ENCODE data around the gene HMSD. TPM values are rescaled to one million over a fixed set of nuclear protein-coding genes. Genes with fewer than 3 reads are reported as not detected.
A peak's percentile ranks its signal among the peaks of the same experiment; 100 is the strongest.

Gene HMSD
- polyA plus RNA-seq, 5 donors, result 1.1 to 2.3 (median 1.3) TPM

DNA sequence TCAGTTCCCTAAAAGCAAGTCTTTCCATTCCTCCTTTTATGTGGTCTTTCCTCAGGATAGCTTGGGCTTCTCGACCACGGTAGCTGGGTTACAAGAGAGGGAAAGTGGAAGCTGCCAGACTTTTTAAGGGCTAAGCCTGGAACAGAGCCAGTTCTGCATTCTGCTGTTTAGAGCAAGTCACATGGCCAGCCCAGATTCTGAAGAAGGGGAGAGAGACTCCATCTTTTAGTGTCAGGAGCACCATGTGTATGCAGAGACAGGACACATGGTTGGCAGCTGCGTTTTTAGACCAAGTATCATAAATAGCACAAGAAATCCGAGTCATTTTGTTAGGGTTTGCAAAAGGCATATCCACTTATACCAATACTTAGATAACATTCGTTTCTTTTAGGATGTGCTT is 4.7 kb downstream of the HMSD start:
- no peak for DNase-seq

DNA sequence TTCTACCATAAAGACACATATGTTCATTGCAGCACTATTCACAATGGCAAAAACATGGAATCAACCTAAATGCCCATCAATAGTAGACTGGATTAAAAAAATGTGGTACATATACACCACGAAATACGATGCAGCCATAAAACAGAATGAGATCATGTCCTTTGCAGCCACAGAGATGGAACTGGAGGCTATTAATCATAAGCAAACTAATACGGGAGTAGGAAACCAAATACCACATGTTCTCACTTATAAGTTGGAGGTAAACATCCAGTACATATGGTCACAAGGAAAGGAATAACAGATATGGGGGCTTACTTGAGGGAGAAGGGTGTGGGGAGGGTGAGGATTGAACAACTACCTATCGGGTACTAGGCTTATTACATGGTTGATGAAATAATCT is 7.7 kb downstream of the HMSD start:
- DNase-seq, result no peak

DNA sequence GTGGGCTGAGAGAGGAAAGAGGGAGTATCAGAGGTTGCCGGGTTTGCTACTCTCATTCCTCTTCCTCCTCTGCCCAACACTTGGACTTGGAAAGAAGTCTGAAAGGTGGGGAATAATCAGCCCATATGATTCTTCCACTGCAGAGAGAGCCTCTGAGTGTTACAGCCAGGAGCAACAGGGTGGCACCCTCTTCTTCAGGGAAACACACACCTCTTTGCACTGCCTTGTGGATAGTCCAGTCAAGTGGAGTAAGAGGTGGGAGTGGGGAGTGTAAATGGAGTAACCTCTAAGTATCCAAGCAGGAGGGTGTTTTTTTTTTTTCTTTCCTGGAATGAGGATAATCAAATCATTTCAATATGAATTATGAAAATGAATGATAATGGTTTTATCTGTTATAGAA is 11.8 kb downstream of the HMSD start:
- no peak for DNase-seq

DNA sequence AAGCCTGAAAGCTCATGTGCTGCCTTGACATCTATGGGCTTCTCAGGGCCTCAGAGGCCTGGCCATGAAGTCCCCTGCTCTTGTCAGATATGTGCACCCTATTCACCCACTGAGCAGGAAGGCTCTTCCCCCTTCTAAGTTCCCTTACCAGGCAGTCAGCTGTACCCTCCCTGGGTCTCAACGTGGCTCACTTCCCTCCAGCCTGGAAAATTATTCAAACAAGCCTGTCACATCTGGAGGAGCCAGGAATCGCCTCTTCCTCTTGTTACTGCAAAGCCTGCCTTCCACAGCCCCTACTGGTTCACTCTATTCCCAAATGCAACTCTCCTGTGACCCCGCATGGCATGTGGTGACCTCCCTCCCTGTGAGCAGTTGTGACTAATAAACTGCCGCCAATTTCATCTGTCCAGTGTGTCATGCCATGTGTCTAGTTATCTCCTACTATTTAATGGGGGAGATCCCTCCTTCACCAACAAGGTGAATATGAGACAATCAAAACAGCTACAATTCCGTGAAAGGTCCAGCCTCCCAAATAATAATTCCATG is 12.4 kb downstream of the HMSD start:
- no peak for DNase-seq

DNA sequence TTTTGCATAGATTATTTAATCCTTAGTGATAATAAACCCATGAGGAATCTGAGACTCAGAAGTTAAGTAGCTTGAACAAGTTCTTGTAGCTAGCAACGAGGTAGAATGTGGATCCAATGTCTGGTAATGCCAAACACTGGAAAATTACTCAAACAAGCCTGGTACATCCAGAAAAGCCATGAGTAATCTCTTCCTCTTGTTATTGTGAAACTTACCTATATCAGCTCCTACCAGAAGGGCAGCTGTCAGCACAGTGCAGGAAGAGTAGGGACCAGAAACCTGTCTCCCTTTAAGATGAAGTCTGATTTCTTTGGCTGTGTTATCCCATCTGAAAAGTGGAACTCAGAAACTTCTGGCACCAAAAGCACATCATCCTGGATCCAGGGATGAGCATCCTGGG is 13.0 kb downstream of the HMSD start:
- no peak for DNase-seq

DNA sequence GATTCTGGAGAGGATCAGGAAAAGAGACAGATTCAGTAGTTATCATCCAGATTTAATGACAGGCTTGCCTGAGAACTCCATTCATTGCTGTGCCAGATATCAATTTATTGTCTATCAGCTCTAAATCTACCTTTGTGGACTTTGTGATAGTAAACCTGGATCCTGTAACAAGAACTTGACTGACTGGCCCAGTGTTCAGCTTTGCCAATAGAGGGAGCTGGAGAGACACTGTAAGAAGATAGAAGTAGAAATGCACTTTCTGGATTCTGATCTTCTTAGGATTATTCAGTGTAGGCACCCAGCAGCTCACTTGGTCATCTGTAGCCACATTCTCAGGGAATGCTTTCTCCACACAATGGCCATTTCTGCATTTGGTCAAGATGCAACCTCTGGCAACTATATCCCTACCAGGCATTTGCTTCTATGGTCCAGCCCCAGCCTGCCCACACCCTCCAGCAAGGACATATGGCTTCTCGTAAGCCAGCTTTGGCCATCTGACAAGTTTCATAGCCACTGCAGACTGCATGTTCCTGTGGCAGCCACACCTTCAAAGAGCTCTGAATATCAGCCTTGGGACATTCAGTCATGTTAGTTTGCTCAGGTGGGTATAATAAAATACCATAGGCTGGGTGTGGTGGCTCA is 14.6 kb downstream of the HMSD start:
- no peak for DNase-seq

DNA sequence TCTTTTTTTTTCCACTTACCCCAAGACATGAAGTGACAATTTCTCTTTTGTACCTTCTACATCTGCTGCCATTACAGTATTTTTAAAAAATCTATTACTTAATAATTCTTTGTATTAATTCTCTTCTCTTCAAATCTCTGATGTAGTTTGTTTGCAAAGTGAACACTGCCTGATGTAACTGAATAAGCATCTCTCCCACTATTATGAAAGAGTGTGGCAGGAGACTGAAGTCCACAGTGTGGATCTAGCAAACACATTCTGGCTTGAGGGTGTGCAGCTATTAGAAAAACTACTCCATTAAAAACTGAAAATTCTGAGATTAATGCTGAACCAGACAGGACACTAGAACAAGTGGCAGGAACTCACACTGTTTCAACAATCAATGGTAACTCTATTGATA is 15.8 kb downstream of the HMSD start:
- DNase-seq, result no peak

DNA sequence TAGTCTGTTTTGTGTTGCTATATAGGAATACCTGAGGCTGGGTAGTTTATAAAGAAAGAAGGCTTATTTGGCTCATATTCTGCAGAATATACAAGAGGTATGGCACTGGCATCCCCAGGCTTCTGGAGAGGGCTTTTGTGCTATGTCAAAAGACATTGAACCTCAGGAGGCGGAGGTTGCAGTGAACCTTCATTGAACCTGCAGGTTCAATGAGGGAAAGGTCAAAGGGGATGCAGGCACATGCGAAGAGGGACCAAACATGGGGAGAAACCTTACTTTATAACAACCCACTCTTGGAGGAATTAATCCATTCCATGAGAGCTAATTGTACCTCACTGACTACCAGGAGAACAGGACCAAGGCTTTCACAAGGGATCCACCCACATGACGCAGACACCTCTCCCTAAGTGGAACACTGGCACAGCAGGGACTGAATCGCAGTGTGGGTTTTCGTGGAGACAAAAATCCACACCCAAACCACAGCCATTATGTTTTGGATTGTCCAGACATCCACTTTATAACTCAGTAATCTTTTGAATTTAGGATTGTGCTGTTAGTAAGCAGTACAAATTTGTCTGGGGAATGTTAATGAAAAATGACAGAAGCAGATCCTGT is 16.7 kb downstream of the HMSD start:
- no peak for DNase-seq

DNA sequence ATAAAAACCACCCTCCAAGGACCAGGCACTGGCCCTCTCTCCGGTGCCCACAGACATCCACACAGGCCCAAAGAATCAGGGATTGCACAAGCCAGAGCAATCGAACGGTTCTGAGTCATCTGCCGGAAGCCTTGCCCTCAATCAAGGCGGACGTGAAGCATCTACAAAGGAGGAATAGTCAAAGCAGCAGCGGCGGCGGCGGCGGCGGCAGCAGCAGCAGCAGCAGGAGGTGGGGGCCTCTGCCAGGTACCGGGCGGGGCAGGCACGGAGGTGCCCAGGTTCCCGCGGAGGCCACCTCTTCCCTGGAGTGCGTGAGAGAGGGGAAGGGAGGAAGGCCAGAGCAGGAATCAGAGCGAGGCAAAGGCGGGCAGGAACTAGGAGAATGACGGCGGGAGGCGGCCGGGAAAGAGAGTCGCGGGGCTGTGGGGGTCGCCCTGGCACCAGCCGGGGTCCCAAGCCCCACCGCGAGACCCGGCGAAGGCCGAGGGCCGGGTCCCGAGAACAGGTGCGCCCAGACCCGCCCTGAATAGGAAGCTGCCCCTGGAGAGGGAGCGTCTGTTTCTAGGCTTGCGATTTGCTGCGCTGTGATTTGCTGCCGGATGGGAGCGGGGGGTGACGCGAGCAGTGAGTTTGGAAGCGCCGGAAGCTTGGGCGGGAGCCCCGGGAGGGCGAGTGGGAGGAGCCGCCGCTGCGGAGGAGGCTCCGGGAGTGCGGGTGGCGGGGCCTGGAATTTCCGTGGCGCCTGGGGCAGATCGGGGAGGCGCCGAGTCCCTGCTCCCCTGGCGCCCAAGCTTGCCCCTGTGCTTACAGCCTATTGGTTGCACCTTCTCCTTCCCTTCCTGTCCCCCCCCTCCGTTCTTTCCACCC is 21.1 kb downstream of the HMSD start, which contains the start of gene SERPINB8:
Gene SERPINB8 (plus strand): TSS at position 140 of the 867 bp plus-strand sequence. CDS start 8,228 bp downstream, outside the sequence.
- peak; percentile 89 to 90 for DNase-seq

DNA sequence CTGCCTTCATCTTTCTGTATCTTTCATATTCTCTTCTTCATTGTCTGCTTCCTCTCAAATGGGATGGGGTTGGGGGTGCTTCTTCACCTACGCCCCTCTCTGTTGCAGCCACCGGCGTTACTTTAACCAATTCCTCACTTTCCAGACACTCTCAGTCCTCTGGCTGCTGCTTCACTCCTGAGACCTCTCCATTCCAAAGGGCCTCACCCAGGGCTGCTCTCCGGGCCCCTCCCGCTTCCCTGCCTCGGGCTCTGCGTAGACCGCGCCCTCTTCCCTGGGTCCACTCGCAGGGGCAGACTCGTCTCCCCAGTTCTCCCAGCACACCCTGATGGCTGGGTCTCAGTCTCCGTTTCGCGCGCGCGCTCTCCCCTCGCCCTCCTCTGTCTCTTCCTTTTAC is 21.7 kb downstream of the HMSD start:
- DNase-seq, result no peak

DNA sequence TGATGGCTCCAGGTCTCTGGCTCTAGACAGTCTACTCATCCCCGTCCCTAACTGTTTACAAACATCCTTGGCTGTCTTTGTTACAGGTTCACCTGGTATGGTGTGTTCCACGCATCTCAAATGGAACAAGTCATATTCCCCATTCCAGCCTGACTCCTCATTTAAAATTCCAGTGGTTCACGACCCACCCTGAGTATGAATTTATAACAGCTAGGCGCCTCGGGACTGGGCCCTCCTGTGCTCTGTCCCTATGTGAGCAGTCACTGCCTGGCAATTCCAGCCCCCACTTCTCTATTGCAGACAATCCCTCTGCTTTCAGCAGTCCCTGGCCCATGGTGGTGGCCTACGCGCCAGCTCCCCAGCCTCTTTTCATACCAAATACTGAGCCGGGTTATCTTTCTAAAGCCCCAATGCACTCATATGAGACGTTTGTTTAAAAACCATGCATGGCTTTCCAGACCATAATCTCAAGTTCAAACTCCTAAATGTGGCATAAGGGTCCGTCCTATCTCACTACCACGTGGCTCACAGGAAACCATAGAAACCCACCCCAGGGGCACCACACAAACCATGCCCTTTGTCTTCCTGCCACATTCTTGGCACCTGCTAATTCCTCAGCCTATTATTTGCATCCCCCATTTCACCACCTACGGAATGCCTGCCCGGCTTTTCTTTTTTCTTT is 22.4 kb downstream of the HMSD start:
- DNase-seq, result no peak

DNA sequence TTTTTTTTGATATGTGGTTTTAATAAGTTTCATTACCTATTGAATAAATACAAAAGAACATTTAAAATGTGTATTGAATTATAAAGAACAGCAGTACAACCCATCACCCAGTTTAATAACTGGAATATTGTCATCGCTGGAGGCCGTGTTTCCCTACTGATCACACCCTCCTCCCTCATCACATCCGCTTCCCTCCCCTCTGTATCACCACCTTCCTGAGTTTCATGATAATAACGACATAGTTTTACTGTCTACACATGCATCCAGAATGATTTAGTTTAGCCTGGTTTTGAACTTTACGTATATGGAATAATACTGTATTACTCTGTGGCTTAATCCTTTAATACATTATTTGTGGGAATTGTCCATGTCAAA is 22.9 kb downstream of the HMSD start:
- no peak for DNase-seq

DNA sequence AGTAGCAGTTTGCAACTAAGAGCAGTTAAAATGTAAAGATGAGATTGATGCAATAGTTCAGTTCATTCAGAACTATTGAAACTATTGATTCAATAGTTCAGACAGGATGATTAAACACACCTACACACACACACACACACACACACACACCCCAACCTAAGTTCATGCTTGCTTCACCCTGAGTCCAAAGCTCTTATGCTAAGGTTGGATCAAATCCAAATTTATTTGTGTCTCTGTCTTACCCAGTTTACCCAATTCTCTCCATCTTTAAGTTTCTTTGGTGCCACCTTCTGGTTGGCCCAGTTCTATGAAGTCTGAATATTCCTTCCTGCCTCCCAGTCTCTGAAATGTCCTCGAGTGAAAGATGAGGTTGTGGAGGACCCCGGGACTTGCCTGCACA is 25.9 kb downstream of the HMSD start:
- DNase-seq, result no peak

DNA sequence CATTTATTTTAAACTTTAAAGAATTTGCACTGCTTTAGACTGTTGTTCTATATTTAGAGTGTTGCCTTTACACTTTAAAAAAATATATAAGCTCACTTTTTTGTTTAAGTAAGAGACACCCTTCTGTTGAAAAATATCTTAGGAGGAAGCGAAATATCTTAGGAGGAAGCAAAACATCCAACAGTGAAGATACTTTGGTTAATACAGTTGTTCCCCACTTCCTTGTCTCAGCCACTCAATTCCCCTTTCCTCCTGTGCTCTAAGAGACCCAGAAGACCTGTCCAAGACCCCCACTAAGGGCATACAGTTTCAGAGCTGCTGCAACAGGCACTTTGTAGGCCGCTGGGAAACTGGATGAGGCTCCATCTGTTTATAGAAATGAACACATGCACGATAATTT is 26.5 kb downstream of the HMSD start:
- no peak for DNase-seq

DNA sequence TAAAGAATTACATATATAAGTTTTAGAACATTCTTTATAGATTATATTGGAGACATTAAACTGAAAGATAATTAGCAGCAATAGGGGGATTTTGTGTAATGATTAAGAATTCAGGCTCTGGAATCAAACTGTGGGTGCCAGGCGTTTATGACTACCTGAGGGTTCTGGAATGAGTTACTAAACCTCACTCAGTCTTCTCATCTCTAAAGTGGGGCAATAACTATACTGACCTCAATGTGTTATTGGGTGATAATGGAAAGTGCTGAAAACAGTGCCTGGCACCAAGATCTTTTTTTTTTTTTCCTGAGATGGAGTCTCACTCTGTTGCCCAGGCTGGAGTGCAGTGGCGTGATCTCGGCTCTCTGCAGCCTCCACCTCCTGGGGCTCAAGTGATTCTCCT is 27.9 kb downstream of the HMSD start:
- no peak for DNase-seq

DNA sequence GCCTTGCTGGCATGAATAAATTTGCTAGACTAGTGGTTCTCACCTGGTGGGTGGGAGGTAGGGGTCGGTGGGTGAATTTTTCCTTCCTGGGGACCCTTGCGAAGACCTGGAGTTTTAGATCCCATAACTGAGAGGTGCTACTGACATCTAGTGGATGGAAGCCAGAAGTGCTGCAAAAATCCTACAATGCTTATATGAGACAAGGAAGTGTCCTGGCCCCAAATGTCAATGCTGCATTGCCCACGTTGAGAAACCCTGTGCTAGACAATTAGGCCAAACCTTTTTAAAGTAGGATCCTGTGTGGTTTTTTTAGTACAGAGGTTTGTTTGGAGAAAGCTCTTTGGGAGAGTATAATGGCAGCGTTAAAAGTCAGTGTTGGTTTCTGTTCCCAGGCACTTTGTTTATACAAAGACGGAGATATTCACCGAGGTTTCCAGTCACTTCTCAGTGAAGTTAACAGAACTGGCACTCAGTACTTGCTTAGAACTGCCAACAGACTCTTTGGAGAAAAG is 30.4 kb downstream of the HMSD start:
- DNase-seq, result peak; percentile 41 to 57

DNA sequence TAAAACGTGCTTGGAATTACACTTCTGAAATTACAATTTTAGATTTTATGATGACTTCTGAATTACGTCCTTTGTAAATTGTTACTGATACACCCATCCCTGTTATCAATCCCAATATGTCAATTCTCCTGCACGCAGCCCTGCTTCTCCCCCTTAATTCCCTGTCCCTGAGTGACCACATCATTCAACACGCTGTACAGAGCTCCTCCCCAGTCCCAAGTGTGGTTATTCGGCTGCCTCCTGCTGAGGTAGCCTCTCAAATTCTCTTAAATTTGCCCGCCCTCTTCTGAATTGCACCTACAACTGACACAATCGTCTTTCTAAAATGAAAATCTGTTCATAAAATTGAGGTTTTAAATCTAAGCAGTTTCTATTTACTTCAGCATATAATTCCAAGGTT is 30.9 kb downstream of the HMSD start:
- DNase-seq, result no peak

DNA sequence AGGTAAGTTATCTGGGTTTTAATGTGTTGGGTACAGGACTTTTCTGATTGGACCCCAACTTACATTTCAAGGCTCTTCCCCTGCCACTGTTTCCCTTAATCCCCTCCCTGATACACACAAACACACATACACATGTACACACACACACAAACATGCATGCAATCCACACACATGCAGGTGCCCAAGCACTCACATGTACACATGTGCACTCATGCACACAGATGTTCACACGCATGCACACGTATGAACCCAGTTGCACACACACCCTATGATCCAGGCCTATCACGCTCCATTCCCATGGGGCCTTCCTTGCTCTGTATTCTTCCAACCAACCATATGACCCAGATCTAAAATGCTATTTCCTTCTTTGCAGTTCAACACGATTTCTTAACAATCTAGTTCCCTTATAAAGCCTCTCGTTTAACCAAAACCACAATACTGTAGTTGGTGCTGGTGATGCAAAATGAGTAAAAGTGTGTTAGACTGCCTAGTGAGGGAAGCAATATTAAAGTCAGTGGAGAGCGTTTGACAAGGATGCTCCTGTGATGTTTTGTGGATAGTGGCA is 31.9 kb downstream of the HMSD start:
- no peak for DNase-seq

DNA sequence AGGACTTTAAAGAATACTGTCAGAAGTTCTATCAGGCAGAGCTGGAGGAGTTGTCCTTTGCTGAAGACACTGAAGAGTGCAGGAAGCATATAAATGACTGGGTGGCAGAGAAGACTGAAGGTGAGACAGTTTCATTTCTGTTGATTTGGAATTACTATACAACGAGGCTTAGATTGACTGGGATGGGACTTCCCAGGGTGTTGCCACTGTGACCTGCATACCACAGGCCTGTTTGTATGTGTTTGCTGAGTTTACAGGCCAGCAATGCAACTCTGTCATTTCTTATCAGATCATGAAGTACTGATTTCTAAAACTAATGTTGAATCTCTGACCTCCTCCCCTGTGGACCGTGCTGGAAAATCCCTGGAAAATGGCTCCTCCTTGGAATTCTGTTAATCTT is 32.6 kb downstream of the HMSD start:
- DNase-seq, result no peak

DNA sequence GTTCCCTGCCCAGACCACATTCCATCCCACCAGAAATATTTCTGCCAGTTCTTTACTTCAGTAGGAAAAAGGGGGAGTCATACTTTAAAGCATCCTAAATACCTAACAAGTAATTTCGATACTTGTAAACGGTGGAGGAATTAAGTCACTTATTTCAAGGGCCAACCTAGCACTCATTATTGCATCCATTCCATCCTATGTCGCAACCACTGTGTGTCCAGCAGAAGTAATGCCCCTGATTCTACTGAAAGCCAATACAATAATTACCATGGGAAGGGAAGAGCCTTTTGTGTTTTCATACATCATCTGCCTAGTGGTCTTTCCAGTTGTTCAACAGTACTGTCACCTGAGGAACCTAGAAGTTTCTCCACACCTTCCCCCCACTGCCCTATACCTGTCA is 33.3 kb downstream of the HMSD start:
- no peak for DNase-seq

DNA sequence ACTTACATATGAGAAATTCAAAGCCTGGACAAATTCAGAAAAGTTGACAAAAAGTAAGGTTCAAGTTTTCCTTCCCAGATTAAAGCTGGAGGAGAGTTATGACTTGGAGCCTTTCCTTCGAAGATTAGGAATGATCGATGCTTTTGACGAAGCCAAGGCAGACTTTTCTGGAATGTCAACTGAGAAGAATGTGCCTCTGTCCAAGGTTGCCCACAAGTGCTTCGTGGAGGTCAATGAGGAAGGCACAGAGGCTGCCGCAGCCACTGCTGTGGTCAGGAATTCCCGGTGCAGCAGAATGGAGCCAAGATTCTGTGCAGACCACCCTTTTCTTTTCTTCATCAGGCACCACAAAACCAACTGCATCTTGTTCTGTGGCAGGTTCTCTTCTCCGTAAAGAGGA is 37.8 kb downstream of the HMSD start:
- no peak for DNase-seq

DNA sequence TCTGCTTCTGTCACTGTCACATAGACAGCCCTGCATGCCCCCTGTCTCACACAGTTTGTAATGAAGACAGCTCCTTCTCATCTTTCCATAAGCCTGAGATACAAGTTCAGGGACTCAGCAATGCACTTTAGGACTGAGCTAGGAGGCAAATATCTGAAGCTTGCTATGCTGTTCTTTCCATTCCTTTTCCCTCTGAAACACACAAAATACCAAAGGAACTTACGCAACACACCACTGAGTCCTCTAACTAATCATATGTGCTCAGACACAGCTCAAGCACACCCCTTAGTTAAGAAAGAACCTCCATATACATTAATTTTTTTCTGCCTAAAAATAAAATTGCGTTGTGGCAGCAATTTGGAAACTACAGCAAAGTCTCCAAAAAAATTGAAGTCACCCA is 38.6 kb downstream of the HMSD start:
- no peak for DNase-seq
